NOMO-1 (cell line): ENCODE results near the gene ACP4.

Experiments used
- DNase-seq, 2 experiments: peaks; one replicate each; lab custom pipeline; 2025; ENCODE audit not compliant: unreplicated experiment in 2 of 2; lab: John Stamatoyannopoulos, UW

Gene ACP4

GRCh38 chr19:50820549-50821247 lies 30.5 kb downstream of the ACP4 start:
- DNase-seq, result no peak

GRCh38 chr19:50821248-50821612 lies 31.0 kb downstream of the ACP4 start:
- DNase-seq, result no peak

GRCh38 chr19:50821622-50822021 lies 31.4 kb downstream of the ACP4 start:
- no peak for DNase-seq

- DNase-seq, result no peak
Observed at GRCh38 chr19:50822661-50823208, 32.5 kb downstream of the ACP4 start.

- no peak for DNase-seq
Observed at GRCh38 chr19:50823389-50824042, 33.3 kb downstream of the ACP4 start, which contains the start of gene KLK1. Gene KLK1, minus strand, starts transcription at chr19:50823787. Its CDS starts 39 bp downstream, at chr19:50823748.

GRCh38 chr19:50826492-50827240 lies 36.5 kb downstream of the ACP4 start:
- DNase-seq, result no peak

- DNase-seq, result no peak
Observed at GRCh38 chr19:50827476-50827875, 37.3 kb downstream of the ACP4 start.

GRCh38 chr19:50829801-50830200 lies 39.6 kb downstream of the ACP4 start:
- no peak for DNase-seq

GRCh38 chr19:50830266-50831025 lies 40.2 kb downstream of the ACP4 start:
- DNase-seq, result no peak

- DNase-seq, result no peak
Observed at GRCh38 chr19:50831026-50831396, 40.8 kb downstream of the ACP4 start.

- DNase-seq, result no peak
Observed at GRCh38 chr19:50832666-50833065, 42.5 kb downstream of the ACP4 start.

GRCh38 chr19:50833117-50833801 lies 43.0 kb downstream of the ACP4 start, which contains the start of gene KLK15:
Gene KLK15, minus strand, starts transcription at chr19:50833574. Its CDS starts 2,082 bp downstream, at chr19:50831492.
- DNase-seq, result no peak

GRCh38 chr19:50833802-50834167 lies 43.6 kb downstream of the ACP4 start:
- no peak for DNase-seq

GRCh38 chr19:50835103-50835784 lies 45.0 kb downstream of the ACP4 start:
- no peak for DNase-seq

- DNase-seq, result peak; percentile 50 to 71
Observed at GRCh38 chr19:50835785-50836542, 45.7 kb downstream of the ACP4 start.

GRCh38 chr19:50836543-50837195 lies 46.5 kb downstream of the ACP4 start:
- no peak for DNase-seq

GRCh38 chr19:50837300-50837699 lies 47.1 kb downstream of the ACP4 start:
- DNase-seq, result no peak

GRCh38 chr19:50838239-50838638 lies 48.0 kb downstream of the ACP4 start:
- peak in 1 of 2 experiments; percentile 16 for DNase-seq
